T-helper 9 cell (primary cell): ENCODE data around the gene NOL6.
"Not testable (repeated sequence)": the region's sequence is repeated elsewhere in the genome, so short reads cannot be mapped to it uniquely, and the experiment has no call there.

Experiments
- DNase-seq: peaks from one replicate; pipeline ENCODE4 v3.0.0-alpha.2; 2020

The NOL6 gene

GRCh38 chr9:33472171-33472880, 1.4 kb downstream of the NOL6 start:
- no peak for DNase-seq

GRCh38 chr9:33471361-33471760, 2.4 kb downstream of the NOL6 start:
- DNase-seq = no peak

- no peak for DNase-seq
Observed at GRCh38 chr9:33469891-33470290, 3.8 kb downstream of the NOL6 start.

GRCh38 chr9:33468797-33469621, 4.7 kb downstream of the NOL6 start:
- no peak for DNase-seq

- DNase-seq = no peak
Observed at GRCh38 chr9:33468215-33468730, 5.5 kb downstream of the NOL6 start.

GRCh38 chr9:33467526-33467925, 6.2 kb downstream of the NOL6 start:
- no peak for DNase-seq

- DNase-seq = peak; percentile 79
Observed at GRCh38 chr9:33466565-33467495, 6.9 kb downstream of the NOL6 start.

GRCh38 chr9:33465596-33466564, 7.8 kb downstream of the NOL6 start:
- DNase-seq = no peak

- no peak for DNase-seq
Observed at GRCh38 chr9:33465096-33465495, 8.6 kb downstream of the NOL6 start.

GRCh38 chr9:33464045-33464636, 9.6 kb downstream of the NOL6 start:
- DNase-seq = no peak

- DNase-seq = no peak
Observed at GRCh38 chr9:33463151-33463550, 10.6 kb downstream of the NOL6 start.

GRCh38 chr9:33461492-33461891, 12.2 kb downstream of the NOL6 start:
- DNase-seq = no peak

- DNase-seq = no peak
Observed at GRCh38 chr9:33460854-33461253, 12.9 kb downstream of the NOL6 start.

GRCh38 chr9:33459115-33459514, 14.6 kb downstream of the NOL6 start:
- no peak for DNase-seq

GRCh38 chr9:33458444-33458843, 15.3 kb downstream of the NOL6 start:
- DNase-seq = peak; percentile 53

GRCh38 chr9:33455945-33456344, 17.8 kb downstream of the NOL6 start:
- no peak for DNase-seq

GRCh38 chr9:33455456-33455855, 18.3 kb downstream of the NOL6 start:
- DNase-seq = not testable (repeated sequence)

GRCh38 chr9:33454661-33455026, 19.1 kb downstream of the NOL6 start:
- not testable (repeated sequence) for DNase-seq

GRCh38 chr9:33453999-33454660, 19.6 kb downstream of the NOL6 start:
- no peak for DNase-seq

GRCh38 chr9:33453286-33453860, 20.4 kb downstream of the NOL6 start:
- no peak for DNase-seq
